GM12891 (cell line): ENCODE data around the gene KIT.

ENCODE experiments used
- POLR2A ChIP-seq: IDR thresholded peaks from 2 replicates; pipeline ENCODE4 v1.6.1; 2011; ENCODE audit warnings: low read depth, low read length, control low read depth
- POLR2AphosphoS5 ChIP-seq: IDR thresholded peaks from 2 replicates; pipeline ENCODE4 v1.6.1; 2011; ENCODE audit warnings: low read depth, low read length, control low read depth
- POU2F2 ChIP-seq: IDR thresholded peaks from 2 replicates; pipeline ENCODE4 v1.6.1; 2011; ENCODE audit warnings: low read depth, mild to moderate bottlenecking, control low read depth, low read length, moderate library complexity
- TAF1 ChIP-seq: IDR thresholded peaks from 2 replicates; pipeline ENCODE4 v1.6.1; 2011; ENCODE audit warnings: low read depth, low read length, control low read depth

- no peak for TF ChIP-seq POLR2AphosphoS5
- TF ChIP-seq TAF1: no peak
- no peak for TF ChIP-seq POLR2A
- no peak for TF ChIP-seq POU2F2
Observed at GRCh38 chr4:54745031-54745770, 87.4 kb downstream of the KIT start.
